Right lobe of liver (tissue), 6 donors: ENCODE results near the gene FCRL5. TPM values are rescaled to one million over a fixed set of nuclear protein-coding genes. Genes with fewer than 3 reads are reported as not detected.

Experiments
- ATAC-seq, 4 donors: fragments of 200-7000 bp; cut with Tn5 transposase; one replicate each; pipeline ENCODE4 v1.9.1; 2020; ENCODE audit warnings: mild to moderate bottlenecking in 4 of 4, moderate library complexity in 4 of 4
- DNase-seq, 3 donors: peaks; one replicate each; pipeline ENCODE4 v3.0.0-alpha.2; 2020
- H3K27ac ChIP-seq, 3 donors: fragments of 200-600 bp; one replicate each; pipeline ENCODE4 v1.8.0; 2022
- H3K27me3 ChIP-seq, 2 donors: fragments of 200-600 bp; one replicate each; pipeline ENCODE4 v1.8.0; 2022
- H3K36me3 ChIP-seq, 4 donors: fragments of 200-600 bp; sonication (generic) in 1 of 4; one replicate each; pipeline versions ENCODE4 v1.5.1 to v1.8.0; 2017 to 2022; ENCODE audit warnings: control low read depth in 1 of 4
- H3K4me1 ChIP-seq, 4 donors: fragments of 200-600 bp; sonication (generic) in 1 of 4; one replicate each; pipeline versions ENCODE4 v1.5.1 to v1.8.0; 2017 to 2022; ENCODE audit warnings: control low read depth in 1 of 4
- H3K4me3 ChIP-seq, 3 donors: fragments of 200-600 bp; one replicate each; pipeline ENCODE4 v1.8.0; 2022
- H3K9me3 ChIP-seq, 4 donors: fragments of 200-600 bp; sonication (generic) in 1 of 4; one replicate each; pipeline versions ENCODE4 v1.5.1 to v1.8.0; 2017 to 2022; ENCODE audit warnings: control low read depth in 1 of 4
- CTCF ChIP-seq, 4 donors: fragments of 200-600 bp in 3 of 4; fragments of 450-650 bp in 1 of 4; IDR thresholded peaks; one replicate each; pipeline versions ENCODE4 v1.5.1 to v1.8.0; 2016 to 2022; ENCODE audit warnings: antibody characterized with exemption in 4 of 4, mild to moderate bottlenecking in 2 of 4
- POLR2A ChIP-seq: fragments of 450-650 bp; IDR thresholded peaks from one replicate; pipeline ENCODE4 v1.6.1; 2017; ENCODE audit warnings: antibody characterized with exemption, mild to moderate bottlenecking
- WGBS: methylation state at CpG from one replicate; pipeline ENCODE4 v1.1.6; 2018; ENCODE audit warnings: low coverage, low lambda C conversion rate; ENCODE audit not compliant: insufficient coverage; ENCODE audit errors: missing lambda C conversion rate; 5-methylcytosine and 5-hydroxymethylcytosine counted together
- intact Hi-C, 2 donors: fragments of 100-400 bp; cut with DNase I; formaldehyde crosslinking; loops; one replicate each; pipeline versions ENCODE4 v1.11.2 to v1.14.1; 2022
- total RNA-seq, 6 experiments: library from RNA; depleted of rRNA in 2 of 6; stranded (reverse); fragments of >200 nt in 2 of 6; fragmentation: NEBNext Ultra II Directional in 3 of 6; extraction: Animal tissue kit (Norgen Biotek cat#: 25700) in 3 of 6; gene quantifications; one replicate each; pipeline versions ENCODE4 v1.1.0 to v1.2.4, GENCODE V29; 2016 to 2023
- donor health status: DM: no; HTN: yes; CAD: no.
- donor health status: DM: no; HTN: no; CAD: no.
- donor health status: DM: no; HTN: no; CAD: no.
- donor health status: DM: no; HTN: yes; CAD: no.
- donor health status: DM: no; HTN: yes; CAD: no.

Gene FCRL5
- total RNA-seq, 6 experiments from 2014 or later = 0.15 to 0.61 (median 0.29) TPM

GRCh38 chr1:157509546-157510232 is 42.6 kb downstream of the FCRL5 start:
- no peak for DNase-seq
- no peaks in the 10 kb centered on the region for H3K36me3 ChIP-seq

GRCh38 chr1:157505481-157506272 is 46.6 kb downstream of the FCRL5 start:
- TF ChIP-seq POLR2A = no peak
- TF ChIP-seq CTCF (IDR thresholded peaks at IDR 0.05) = peak; percentile 64 to 80 (median 78)
- no peak overlapping the region for H3K4me3 ChIP-seq
- intact Hi-C loops = no loop called here
- H3K9me3 ChIP-seq = no peaks in the 10 kb centered on the region
- peak in 2 of 3 donors; percentile 50 to 57 for DNase-seq
- no peaks in the 10 kb centered on the region for H3K4me1 ChIP-seq
- H3K36me3 ChIP-seq = no peaks in the 10 kb centered on the region
- no peak overlapping the region for H3K27ac ChIP-seq
- peak; percentile 93 to 96 (median 95) for ATAC-seq
- WGBS = 12% methylated on average over 8 of the region's 13 CpGs
- H3K27me3 ChIP-seq = no peaks in the 10 kb centered on the region

More at GRCh38 chr1:157509546-157510232, 42.6 kb downstream of the FCRL5 start:
- WGBS = 75% methylated on average over 9 of the region's 9 CpGs
- H3K27me3 ChIP-seq = no peaks in the 10 kb centered on the region
- H3K27ac ChIP-seq = no peak overlapping the region
- no peak for TF ChIP-seq POLR2A
- no peak for TF ChIP-seq CTCF (IDR thresholded peaks at IDR 0.05)
- no peak for ATAC-seq
- no peaks in the 10 kb centered on the region for H3K9me3 ChIP-seq
- H3K4me1 ChIP-seq = no peaks in the 10 kb centered on the region
- H3K4me3 ChIP-seq = no peak overlapping the region
- intact Hi-C loops = no loop called here

- WGBS = 78% methylated on average over 5 of the region's 6 CpGs
Measured at GRCh38 chr1:157504646-157505045, 47.7 kb downstream of the FCRL5 start.

GRCh38 chr1:157499521-157499920 is 52.8 kb downstream of the FCRL5 start:
- H3K27ac ChIP-seq = no peak overlapping the region

More at GRCh38 chr1:157504646-157505045, 47.7 kb downstream of the FCRL5 start:
- Histone ChIP-seq H3K27me3 (no peaks in the 10 kb centered on the region), H3K4me3 (no peak overlapping the region), H3K4me1 (no peaks in the 10 kb centered on the region), H3K9me3 (no peaks in the 10 kb centered on the region), H3K36me3 (no peaks in the 10 kb centered on the region), H3K27ac (no peak overlapping the region)
- TF ChIP-seq CTCF (IDR thresholded peaks at IDR 0.05) (no peak), POLR2A (no peak)
- no peak for ATAC-seq
- DNase-seq = no peak
- intact Hi-C loops = no loop called here

More at GRCh38 chr1:157499521-157499920, 52.8 kb downstream of the FCRL5 start:
- no peaks in the 10 kb centered on the region for H3K9me3 ChIP-seq
- H3K36me3 ChIP-seq = no peaks in the 10 kb centered on the region
- no peaks in the 10 kb centered on the region for H3K4me1 ChIP-seq
- intact Hi-C loops = loop anchor here (10.0 kb wide), 2 partner anchors 305 to 315 kb away; no protein-coding TSS in a partner anchor
- TF ChIP-seq POLR2A (no peak), CTCF (IDR thresholded peaks at IDR 0.05) (no peak)
- no peak for DNase-seq
- WGBS = 83% methylated on average over 7 of the region's 8 CpGs
- no peaks in the 10 kb centered on the region for H3K27me3 ChIP-seq
- no peak overlapping the region for H3K4me3 ChIP-seq
- ATAC-seq = no peak
